HG03460 (cell line): Measurements from ENCODE around the gene ADORA1.

Source experiments
- ATAC-seq: cut with Tn5 transposase; IDR thresholded peaks from one replicate; pipeline ENCODE4 v1.9.1; 2021; ENCODE audit not compliant: unreplicated experiment

ADORA1 gene

DNA sequence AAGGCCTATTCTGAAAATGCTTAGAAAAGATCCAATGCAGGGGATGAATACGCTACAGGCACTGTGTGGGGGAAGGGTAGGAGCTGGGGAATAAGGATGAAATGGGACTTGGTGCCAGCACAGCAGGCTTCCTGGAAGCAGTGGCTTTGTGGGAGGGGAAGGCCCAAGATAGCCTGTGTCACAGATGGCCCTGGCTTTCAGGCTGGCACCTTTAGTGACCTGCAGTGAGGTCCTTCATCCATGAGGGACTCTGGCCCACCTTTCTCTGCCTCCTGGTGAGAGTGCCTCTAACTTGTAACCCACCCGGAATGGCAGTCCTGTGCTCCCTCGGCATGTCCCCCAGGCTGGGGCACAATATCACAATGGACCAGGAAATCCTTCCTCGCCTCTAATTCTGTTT lies 58.1 kb downstream of the ADORA1 start:
- no peak for ATAC-seq

DNA sequence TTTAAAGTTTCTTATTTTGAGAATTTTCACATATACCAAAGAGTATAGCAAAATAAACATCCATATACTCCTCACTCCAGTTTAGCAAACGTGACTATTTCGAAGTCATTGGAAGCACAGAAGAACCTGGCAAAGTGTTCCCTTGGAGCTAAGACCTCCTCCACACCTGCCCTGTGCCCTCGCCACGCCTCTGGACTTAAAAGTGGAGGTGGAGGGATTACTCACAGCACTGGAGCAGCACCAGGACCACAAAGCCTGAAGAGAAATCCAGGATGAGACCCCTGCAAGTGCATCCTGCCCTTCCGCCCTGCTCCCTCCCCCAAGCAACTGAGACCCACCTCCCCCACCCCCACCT lies 58.5 kb downstream of the ADORA1 start:
- ATAC-seq, result no peak

DNA sequence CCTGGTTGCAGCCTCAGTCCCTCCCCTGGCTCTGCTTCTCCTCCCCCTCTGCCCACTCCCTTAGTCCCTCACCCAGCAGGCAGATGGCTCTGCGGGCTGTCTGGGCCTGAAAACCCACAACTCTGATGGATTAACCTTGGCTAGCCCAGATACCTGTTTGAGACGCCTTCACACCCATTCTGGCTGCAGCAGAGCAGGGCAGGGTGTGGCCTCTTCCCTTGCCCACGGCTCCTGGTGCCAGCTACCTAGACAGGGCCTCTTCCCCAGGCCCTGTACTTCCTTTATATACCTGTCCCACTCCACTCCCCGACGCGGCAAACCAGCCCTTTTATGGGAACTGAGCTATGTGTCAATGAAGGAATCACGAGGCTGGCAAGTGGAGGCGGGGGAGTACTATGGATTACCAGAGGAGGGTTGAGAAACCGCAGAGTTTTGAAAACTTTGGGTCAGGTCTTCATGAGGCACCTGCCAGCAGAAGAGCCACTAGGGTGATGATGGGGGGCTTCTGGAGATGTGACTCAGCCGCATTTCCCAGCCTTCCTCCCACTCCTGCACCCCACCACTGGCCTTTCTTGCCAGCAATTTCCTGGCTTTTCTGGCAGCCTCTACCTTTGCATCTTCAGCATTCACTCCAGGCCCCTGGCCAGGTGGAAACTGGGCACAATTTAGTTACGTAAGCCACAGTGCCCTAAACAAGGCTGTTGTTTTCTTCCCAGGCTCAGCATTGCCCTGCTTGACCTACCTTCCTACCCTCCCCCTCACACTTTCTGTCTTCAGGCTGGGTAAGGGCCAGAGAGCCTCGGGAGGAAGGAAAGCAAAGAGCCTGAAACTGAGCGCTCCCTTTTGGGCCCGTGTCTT lies 59.1 kb downstream of the ADORA1 start, which contains the start of gene CHI3L1:
Gene CHI3L1, minus strand, starts transcription at position 259 of the 858 bp plus-strand sequence. Its CDS starts 81 bp downstream, at position 178.
- no peak for ATAC-seq

DNA sequence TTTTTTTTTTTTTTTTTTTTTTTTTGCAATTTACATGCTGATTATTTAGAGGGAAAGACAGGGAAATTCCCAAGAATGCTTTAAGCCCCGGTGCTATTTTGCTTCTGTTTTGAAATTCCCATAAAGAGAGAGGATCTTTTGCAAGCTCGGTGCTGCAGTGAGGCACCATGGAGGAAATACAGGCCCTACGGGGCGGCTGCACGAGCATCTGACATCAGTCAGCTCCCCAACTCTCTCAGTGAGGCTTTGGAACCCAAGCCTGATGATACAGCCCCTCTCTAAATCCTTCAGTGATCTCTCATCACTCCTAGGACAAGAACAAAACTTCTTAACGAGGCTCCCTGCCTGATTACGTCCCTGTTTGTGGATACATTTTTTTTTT lies 59.8 kb downstream of the ADORA1 start:
- no peak for ATAC-seq

DNA sequence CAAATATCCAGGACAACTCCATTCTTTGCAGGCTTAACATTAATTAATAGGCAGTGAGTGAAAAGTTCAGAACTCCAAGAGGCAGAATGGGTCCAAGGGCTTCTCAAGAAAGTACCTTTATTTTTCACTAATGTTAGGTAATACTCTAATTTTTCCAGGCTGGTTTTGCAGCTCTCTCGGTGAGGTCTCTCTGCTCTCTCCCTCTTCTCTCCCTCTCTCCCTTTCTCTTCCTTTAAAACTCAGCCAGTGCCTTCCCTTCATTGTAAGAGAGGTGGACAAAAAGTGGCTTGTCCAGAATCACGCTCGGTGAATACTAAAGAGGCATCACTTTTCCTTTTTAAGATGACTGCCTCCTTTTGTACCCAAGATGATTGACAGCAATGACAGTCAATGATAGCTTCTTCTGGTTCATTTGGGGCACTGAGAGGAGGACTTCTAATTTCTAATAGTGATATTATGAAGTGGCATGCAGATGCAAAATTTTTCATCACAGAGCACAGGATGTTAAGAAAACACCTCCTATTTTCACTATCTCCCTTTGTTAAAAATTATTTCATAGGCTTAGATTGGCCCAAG lies 60.3 kb downstream of the ADORA1 start:
- ATAC-seq, result no peak

DNA sequence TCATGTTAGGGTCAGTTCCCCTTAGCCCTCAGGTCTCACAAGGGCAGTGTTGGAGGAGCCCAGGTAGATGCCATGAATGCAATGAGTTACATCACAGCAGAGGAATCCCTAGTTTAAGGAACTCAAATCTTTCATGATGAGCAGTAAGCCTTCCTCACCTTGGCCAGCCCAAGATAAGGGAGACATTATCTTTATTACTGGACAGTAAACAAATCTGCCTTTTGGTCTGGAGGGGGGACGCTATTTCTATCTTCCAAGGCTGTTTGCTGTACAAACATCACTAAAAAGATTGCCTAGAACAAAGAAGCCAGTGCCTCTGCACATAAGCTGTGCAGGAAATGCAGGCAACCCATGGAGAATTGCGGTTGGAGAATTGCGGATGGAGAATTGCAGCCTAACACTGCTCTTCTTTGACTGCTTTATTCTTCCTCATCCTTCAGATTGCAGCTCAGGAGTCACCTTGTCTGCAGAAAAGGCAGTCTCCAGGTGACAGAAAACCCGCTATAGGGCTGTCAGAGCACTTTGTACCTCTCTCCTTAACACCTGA lies 61.2 kb downstream of the ADORA1 start:
- ATAC-seq, result no peak

DNA sequence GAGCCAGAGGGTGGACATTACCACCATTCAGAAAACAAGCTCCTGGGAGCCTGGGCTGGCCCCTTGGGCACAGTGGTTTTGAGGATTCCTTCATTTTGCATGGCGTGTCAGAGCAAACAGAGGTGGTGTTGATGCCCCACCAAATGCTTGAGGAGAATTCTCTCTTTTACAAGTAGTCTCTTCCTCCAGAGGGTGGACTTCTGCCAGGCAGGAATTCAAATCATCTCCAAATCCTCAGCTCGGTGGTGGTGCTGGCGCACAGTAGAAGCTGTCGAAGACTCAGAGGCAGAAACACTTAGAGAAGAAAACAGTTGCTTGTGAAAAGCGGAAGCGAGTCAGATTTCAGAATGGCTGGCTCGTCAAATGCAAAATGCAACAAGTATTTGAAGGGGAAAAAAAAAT lies 62.4 kb downstream of the ADORA1 start:
- ATAC-seq, result no peak

DNA sequence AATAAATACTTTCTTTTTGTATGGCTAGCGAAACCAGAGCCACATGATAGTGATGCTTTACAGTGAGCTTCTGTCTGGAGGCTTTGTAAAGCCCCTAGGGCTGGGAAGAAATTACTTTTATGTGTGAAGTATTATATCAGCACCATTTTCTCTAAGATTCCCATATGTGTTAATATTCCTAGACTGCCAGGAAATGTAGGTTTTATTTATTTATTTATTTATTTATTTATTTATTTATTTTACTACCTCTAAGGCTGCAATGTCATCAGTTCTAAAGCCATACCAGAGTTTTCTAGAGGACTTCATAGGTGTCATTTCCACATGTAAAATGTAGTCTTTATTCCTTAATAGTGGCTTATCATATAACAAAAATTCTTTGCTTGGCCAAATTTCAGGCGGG lies 63.4 kb downstream of the ADORA1 start:
- ATAC-seq, result no peak

DNA sequence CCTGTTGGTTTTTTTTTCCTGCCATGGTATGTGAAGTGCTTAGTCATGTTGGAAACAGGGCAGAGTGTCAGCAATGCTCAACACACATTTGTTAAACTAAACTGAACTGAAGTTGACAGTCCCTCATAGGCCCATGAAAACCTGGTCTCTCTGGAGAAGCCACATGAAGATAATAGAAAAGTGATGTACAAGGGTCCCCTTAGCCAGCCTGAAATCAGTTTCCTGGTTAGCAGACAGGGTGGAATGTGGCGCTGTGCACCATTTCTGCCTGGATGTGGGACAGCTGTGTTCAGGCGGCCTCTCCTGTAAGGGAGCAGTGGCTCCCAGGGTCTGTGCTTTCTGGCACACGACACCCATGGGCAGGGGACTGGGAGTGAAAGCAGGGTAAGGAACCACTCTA lies 68.8 kb downstream of the ADORA1 start:
- ATAC-seq, result no peak

DNA sequence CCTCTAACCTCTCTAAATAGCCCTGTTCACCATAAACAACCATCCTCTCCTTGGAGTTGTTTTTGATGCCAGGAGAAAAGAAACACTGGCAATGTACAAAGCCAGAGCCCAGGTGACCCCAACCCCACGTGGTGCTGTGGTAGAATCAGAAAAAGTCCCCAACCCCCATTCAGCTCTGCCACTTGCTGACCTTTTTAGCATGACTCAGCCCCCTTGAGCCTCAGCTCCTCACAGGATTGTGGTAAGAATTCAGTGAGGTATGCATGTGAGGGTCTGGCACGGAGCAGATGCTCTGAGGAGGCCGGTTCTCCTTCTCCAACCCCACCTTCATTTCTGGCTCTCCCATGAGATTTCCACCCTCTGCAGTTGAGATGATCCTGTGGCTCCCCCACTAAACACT lies 70.1 kb downstream of the ADORA1 start:
- no peak for ATAC-seq

DNA sequence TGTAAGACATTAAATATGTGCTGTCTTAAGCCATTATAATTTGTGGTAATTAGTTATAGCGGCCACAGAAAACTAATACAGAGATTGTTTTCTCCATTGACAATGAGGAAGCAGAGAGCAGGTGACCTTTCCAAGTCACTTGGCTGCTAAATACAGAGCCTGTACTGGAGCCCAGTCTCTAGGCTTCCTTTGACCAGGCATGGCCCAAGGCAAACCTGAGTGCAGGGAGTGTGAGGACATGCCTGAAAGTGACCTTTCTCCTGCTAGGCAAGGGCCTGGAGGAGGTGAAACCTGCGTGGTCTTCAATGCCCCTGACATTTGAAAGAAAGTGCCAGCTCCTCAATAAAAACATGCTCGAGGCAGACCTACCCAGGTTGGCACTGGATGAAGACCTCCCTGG lies 71.5 kb downstream of the ADORA1 start:
- no peak for ATAC-seq

DNA sequence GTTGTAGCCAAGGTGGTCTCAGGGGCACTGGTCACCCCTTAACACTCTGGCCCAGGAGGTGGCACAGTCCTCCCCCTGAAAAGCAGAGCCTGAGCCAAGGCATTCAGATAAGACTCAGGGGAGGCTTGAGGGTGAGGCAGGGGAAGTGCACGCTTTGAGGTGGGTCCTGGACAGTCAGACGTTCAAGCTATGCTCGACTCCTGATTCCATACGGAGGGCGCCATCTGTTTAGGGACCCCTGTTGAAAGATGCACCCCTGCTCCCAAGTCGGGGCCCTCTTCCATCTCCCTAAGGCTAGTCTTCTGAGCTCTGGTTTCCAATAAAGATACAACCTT lies 71.9 kb downstream of the ADORA1 start:
- no peak for ATAC-seq

DNA sequence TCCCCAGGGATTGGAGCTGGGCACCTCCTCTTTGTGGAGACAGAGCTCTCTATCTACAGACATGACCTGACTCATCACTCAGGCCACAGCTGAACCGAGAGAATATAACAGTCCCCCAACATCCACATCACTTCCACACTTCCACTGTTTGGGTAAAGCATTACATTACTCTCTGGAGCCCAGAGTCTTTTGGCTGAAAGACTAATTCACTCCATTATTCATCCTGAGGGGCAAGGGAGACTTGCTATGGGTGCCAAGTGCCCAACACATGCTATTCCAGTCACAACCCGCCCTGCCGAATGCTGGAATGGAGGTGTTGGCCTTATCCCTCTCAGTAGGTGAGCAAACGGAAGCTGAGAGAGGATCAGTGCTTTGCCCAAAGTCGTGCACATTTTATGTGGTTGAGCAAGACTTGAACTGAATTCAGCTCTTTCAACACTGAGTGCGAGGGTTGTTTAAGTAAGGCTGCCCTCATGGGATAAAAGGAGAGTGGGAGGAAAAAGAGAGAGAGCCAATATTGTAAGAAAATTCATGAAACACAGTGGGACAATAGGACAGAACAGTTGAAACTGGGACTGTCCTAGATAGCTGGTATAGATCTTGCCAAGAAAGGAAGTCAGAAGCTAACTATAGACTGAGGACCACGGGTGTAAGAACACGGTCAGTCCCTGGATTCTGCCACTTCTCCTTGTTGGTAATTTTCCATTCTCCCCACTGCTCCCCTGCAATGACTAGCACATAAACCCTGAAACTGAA lies 72.5 kb downstream of the ADORA1 start:
- ATAC-seq, result no peak

DNA sequence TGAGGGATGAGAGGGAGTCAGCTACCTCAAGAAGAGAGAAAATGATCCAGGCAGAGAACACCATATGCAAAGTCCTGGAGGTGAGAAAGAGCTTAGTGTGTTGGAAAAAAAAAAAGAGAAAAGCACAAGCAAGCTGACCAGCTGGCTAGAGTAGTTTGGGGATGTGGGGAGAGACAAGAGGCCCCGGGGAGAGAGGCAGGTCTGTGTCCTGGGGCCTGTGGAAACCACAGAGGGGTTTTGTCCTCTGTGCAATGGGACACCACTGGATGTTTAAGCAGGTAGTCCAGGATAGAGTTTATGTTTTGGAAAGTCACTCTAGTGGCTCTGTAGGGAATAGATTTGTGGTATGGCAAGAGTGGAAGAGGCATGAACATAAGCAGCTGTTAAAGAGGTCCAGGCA lies 73.4 kb downstream of the ADORA1 start:
- ATAC-seq, result no peak

DNA sequence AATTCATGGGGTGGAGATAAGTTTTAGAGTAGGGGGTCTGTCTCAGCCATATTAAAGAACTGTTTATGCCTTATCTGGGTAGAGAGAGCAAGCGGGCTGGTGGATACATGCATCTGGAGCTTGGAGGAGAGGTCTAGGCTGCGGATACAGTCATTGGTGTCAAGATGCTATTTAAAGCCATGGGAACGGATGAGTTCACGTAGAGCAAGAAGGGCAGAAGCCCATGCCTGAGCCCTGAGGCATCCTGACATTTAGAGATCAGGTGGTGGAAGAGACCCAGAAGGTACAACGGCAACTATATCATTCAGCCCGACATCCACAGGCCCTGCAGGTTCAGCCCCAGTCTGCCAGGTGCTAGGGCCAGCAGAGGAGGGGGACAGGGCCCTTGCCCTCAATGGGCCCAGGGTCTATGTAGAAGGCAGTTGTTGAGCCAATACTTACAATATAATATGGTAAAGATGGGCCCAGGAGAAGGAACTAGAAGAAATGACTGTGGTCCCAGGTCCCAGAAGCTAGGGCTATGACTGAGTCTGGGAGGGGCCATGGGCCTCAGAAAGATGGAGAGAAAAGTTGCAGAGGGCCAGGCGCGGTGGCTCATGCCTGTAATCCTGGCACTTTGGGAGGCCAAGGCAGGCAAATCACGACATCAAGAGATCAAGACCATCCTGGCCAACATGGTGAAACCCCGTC lies 74.1 kb downstream of the ADORA1 start:
- no peak for ATAC-seq

DNA sequence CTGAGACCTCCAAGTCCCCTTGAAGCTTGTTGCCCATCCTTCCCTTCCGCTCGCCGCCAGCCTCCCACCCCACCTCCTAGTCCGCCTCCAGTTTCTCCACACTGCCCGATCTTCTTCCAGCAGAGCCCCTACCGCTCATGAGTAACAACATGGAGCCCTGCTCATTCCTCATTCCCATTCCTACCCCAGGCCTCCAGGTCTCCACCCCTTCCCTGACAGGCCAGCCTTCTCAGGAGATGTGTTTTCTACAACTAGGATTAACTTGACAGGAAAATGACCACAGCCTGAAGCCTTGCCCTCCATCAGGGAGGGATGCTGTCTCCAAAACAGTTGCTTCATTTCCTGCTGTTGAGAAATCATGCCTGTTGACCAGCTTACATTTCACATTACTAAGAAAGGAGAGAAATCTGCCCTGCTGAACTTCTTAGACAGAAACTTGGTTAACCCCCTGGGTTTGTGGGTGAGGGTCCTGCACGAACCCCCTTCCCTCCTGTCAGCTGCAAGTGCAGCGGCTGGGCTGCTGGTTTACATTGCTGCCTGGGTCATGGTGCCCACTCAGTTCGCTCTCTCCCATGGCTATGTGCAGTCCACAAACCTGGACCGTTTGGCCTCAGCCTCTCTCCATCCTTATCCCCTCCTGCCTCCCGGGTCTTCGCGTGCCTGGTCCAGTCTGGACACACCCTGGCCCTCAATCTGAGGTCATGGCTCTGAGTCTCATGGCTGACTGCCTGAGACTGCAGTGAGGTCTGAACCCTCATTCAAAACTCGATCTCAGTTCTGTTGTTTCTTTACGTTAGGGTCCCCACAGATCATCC lies 75.1 kb downstream of the ADORA1 start:
- no peak for ATAC-seq

DNA sequence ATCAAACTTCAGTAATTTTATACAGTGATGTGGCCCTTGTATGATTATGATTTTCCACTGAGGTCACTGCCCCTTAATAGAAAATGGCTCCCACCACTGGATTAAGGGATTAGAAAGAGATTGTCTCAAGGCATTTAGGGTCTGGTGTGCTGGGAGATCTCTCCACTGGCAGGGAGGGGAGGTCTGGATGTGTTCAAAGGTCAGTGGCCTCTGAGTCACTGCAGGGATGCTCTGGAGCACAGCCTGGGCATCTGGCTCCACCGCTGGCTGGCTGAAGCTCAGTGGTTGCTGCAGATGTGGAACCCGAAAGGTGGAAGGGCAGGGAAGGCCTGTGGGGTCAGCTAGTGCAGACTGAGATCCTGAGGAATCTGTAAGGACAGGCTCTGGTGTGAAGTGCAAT lies 77.2 kb downstream of the ADORA1 start:
- no peak for ATAC-seq

DNA sequence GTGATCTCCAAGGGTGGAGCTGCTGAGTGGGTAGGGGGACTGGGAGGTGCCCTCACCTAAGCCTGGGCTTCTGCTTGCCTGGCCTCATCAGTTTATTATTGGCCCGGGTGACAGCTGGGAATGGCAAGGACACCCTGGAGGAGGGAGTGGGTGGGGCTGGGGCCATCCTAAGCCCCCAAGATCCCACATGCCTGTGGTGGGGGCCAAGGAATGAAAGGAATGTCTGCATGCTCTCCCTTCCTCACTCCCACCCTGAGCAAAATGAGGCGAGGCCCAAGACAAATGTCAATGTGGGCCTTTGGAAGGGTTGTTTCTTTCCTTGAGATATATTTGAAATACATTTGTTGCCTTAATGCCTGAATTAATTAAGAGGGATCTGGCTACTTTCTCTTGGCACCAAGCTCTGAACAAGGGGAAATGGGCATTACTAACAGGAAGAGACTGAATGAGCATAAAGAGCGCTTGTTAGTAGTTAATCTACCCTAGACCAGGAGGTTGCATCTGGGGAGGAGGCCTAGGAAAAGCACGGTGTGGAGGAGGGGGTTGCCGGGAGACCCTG lies 78.7 kb downstream of the ADORA1 start:
- no peak for ATAC-seq

DNA sequence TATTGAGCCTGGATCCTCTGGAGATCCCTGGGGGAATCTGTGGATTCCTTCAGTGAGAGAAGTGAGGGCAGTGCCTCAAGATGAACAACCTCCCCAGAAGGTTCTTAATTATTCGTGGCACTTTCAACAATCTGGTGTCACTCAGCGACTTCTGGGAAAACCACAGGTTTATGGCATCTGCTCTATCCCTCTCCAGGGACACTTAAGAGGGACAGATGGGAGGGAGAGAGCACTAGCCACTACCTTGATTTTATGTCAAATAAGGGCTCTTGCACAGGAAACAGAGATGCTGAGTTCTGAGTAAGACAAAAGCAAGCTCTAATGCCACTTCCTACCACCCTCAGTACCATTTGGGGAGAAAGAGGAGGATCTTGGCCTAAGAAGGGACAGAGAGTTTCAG lies 80.2 kb downstream of the ADORA1 start:
- no peak for ATAC-seq

DNA sequence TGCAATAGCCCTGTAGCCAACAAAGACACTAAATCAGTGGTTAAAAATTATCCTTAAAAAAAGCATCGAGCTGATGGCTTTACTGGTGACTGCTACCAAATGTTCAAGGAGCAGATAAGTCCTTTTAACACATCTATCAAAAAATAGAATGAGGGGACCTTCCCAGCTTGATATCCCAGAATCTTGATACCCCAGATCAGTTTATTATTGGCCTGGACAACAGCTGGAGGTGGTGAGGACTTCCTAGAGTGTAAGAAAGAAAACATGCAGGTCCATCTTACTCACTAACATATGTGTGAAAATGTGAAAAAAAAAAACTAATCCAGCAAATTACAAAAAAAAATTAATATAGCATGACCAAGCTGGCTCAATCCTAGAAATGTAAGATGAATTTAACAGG lies 80.7 kb downstream of the ADORA1 start:
- no peak for ATAC-seq
